MM.1S (cell line): Measurements from ENCODE around the gene TTLL10.

Experiments used
- EZH2 ChIP-seq: fragments of 300-600 bp; sonication (generic); optimal IDR thresholded peaks from 2 replicates; pipeline ENCODE3; 2017; ENCODE audit warnings: low read depth, mild to moderate bottlenecking, antibody characterized with exemption, low read length, mixed read lengths
- EZH2phosphoT487 ChIP-seq: fragments of 300-600 bp; sonication (generic); IDR thresholded peaks from 2 replicates; pipeline ENCODE4 v1.6.1; 2018; ENCODE audit warnings: antibody characterized with exemption, low read length
- TF ChIP-seq, protein P1 (sequence below): fragments of 300-600 bp; sonication (generic); IDR thresholded peaks from 2 replicates; pipeline ENCODE4 v1.5.1; 2016; ENCODE audit warnings: antibody characterized with exemption, low read length, mixed read lengths

DNA sequence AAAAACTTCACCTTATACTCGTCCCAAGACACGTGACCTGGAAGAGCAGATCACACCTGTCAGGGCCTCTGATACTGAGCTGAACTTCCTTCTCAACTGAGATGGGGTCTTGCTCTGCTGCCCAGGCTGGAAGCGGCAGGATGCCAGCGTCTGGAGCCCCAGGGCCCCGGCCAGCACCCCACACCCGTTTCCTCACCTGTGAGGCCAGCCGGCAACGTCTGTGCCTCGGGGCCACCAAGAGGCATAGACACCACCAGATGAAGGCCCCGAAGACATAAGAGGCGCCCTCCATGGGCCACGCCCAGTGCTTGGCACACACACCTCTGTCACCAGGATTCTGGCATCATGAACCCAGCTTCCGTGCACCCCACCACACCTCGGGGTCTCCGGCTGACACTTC is 49.6 kb downstream of the TTLL10 start:
- TF ChIP-seq, protein P1, sequence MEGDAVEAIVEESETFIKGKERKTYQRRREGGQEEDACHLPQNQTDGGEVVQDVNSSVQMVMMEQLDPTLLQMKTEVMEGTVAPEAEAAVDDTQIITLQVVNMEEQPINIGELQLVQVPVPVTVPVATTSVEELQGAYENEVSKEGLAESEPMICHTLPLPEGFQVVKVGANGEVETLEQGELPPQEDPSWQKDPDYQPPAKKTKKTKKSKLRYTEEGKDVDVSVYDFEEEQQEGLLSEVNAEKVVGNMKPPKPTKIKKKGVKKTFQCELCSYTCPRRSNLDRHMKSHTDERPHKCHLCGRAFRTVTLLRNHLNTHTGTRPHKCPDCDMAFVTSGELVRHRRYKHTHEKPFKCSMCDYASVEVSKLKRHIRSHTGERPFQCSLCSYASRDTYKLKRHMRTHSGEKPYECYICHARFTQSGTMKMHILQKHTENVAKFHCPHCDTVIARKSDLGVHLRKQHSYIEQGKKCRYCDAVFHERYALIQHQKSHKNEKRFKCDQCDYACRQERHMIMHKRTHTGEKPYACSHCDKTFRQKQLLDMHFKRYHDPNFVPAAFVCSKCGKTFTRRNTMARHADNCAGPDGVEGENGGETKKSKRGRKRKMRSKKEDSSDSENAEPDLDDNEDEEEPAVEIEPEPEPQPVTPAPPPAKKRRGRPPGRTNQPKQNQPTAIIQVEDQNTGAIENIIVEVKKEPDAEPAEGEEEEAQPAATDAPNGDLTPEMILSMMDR: no peak
- TF ChIP-seq EZH2phosphoT487 (no peak), EZH2 (no peak)
